Endodermal cell (in vitro differentiated cells): ENCODE data around the gene PHF12. TPM values are rescaled to one million over a fixed set of nuclear protein-coding genes. Genes with fewer than 3 reads are reported as not detected.

ENCODE experiments used
- DNase-seq: peaks from one replicate; pipeline ENCODE4 v3.0.0-alpha.2; 2017
- H3K27ac ChIP-seq: 2 replicates; pipeline ENCODE4 v1.5.1; 2013; ENCODE audit warnings: mild to moderate bottlenecking, low read depth, low read length, moderate library complexity
- H3K27me3 ChIP-seq: 2 replicates; pipeline ENCODE4 v1.6.1; 2013; ENCODE audit warnings: mild to moderate bottlenecking, low read length, moderate library complexity; ENCODE audit not compliant: insufficient read depth, control insufficient read depth, poor library complexity, severe bottlenecking
- H3K36me3 ChIP-seq: 2 replicates; pipeline ENCODE4 v1.7.0; 2013; ENCODE audit warnings: mild to moderate bottlenecking, low read length, moderate library complexity; ENCODE audit not compliant: control insufficient read depth, insufficient read depth
- H3K4me1 ChIP-seq: one replicate; pipeline ENCODE4 v1.7.0; 2013; ENCODE audit warnings: low read length; ENCODE audit not compliant: control insufficient read depth, insufficient read depth
- H3K4me3 ChIP-seq: 2 replicates; pipeline ENCODE4 v1.5.1; 2013; ENCODE audit warnings: mild to moderate bottlenecking, low read length, moderate library complexity
- H3K9ac ChIP-seq: 2 replicates; pipeline ENCODE4 v1.6.1; 2013; ENCODE audit warnings: mild to moderate bottlenecking, low read length, moderate library complexity; ENCODE audit not compliant: poor library complexity, severe bottlenecking; ENCODE audit errors: extremely low read depth
- H3K9me3 ChIP-seq: 2 replicates; pipeline ENCODE4 v1.6.1; 2013; ENCODE audit warnings: mild to moderate bottlenecking, low read length, moderate library complexity; ENCODE audit not compliant: control insufficient read depth
- H3K27ac Mint-ChIP-seq: 2 replicates; pipeline ENCODE4 v1.8.0; 2020; ENCODE audit warnings: mixed read lengths
- H3K27me3 Mint-ChIP-seq: 2 replicates; pipeline ENCODE4 v1.8.0; 2021; ENCODE audit warnings: mild to moderate bottlenecking, mixed read lengths; ENCODE audit not compliant: insufficient read depth
- H3K36me3 Mint-ChIP-seq: 2 replicates; pipeline ENCODE4 v1.8.0; 2020; ENCODE audit warnings: low read depth, mixed read lengths
- H3K4me1 Mint-ChIP-seq: 2 replicates; pipeline ENCODE4 v1.8.0; 2020; ENCODE audit warnings: mixed read lengths
- H3K4me3 Mint-ChIP-seq: 2 replicates; pipeline ENCODE4 v1.8.0; 2020; ENCODE audit warnings: mild to moderate bottlenecking, moderate library complexity, mixed read lengths
- H3K9me3 Mint-ChIP-seq: 2 replicates; pipeline ENCODE4 v1.8.0; 2020; ENCODE audit warnings: mild to moderate bottlenecking, mixed read lengths
- CTCF ChIP-seq: fragments of 200-600 bp; sonication (generic); conservative IDR thresholded peaks from 2 replicates; pipeline ENCODE4 v1.5.0; 2021; ENCODE audit warnings: antibody characterized with exemption, mild to moderate bottlenecking
- WGBS, 2 experiments: methylation state at CpG; one replicate each; pipeline versions ENCODE4 v1.1.5 to v1.1.7; 2013; ENCODE audit warnings: missing lambda C conversion rate in 2 of 2, mixed read lengths in 1 of 2; ENCODE audit not compliant: insufficient coverage in 1 of 2, insufficient read length in 1 of 2; 5-methylcytosine and 5-hydroxymethylcytosine counted together
- total RNA-seq, 2 donors: library from RNA; stranded (reverse); fragmentation: NEBNext Ultra II Directional in 1 of 2; extraction: Animal tissue kit (Norgen Biotek cat#: 25700) in 1 of 2; gene quantifications; 2 replicates in 1 of 2; 3 replicates in 1 of 2; pipeline ENCODE4 v1.2.1, GENCODE V29; 2021

PHF12 gene
- total RNA-seq, 2 donors from 2014 or later: 60.0 to 61.0 TPM

GRCh38 chr17:28918295-28918694, 33.0 kb downstream of the PHF12 start:
- no peak for TF ChIP-seq CTCF
- H3K4me3 Mint-ChIP-seq: no peak overlapping the region
- H3K36me3 Mint-ChIP-seq: peaks cover 88% of the 10 kb centered on the region
- no peak overlapping the region for H3K9ac ChIP-seq
- H3K27ac ChIP-seq: no peak overlapping the region
- H3K4me1 ChIP-seq: no peaks in the 10 kb centered on the region
- H3K27me3 ChIP-seq: no peaks in the 10 kb centered on the region
- no peaks in the 10 kb centered on the region for H3K9me3 Mint-ChIP-seq
- no peaks in the 10 kb centered on the region for H3K4me1 Mint-ChIP-seq
- H3K9me3 ChIP-seq: no peaks in the 10 kb centered on the region
- WGBS, 2 experiments: 91 to 92% methylated on average over 2 of the region's 2 CpGs
- no peak overlapping the region for H3K27ac Mint-ChIP-seq
- H3K4me3 ChIP-seq: no peak overlapping the region
- DNase-seq: no peak
- no peaks in the 10 kb centered on the region for H3K27me3 Mint-ChIP-seq
- peaks cover 98% of the 10 kb centered on the region for H3K36me3 ChIP-seq

DNA sequence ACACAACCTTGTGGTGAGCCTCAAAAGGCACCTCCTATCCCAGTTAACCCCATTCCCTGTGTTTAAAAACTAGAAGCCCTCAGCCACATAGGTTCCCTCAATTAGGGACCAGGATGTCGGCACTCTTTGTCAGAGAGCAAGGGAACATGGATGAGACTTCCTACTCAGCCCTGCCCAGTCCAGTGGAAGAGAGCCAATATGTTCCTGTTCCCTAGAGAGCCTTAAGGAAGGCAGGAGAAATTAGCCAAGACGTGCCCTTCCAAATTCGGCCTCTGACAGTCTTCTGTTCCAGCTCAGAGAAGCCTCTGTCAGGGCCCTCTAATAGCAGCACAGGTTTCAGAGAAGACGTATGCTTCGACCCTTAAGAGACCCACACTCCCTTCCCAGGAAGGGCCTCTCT, 33.9 kb downstream of the PHF12 start:
- Mint-ChIP-seq H3K36me3 (peaks cover 91% of the 10 kb centered on the region), H3K27ac (no peak overlapping the region)
- 92 to 100% methylated on average over 2 to 5 of the region's 5 CpGs for WGBS, 2 experiments

GRCh38 chr17:28917029-28917428, 34.3 kb downstream of the PHF12 start:
- Histone ChIP-seq H3K9me3 (no peaks in the 10 kb centered on the region), H3K9ac (no peak overlapping the region), H3K27ac (no peak overlapping the region), H3K27me3 (no peaks in the 10 kb centered on the region), H3K4me1 (no peaks in the 10 kb centered on the region), H3K36me3 (peaks cover 98% of the 10 kb centered on the region), H3K4me3 (no peak overlapping the region)
- Mint-ChIP-seq H3K4me3 (no peak overlapping the region), H3K27ac (no peak overlapping the region), H3K9me3 (no peaks in the 10 kb centered on the region), H3K27me3 (no peaks in the 10 kb centered on the region), H3K4me1 (no peaks in the 10 kb centered on the region), H3K36me3 (peaks cover 92% of the 10 kb centered on the region)
- 96% methylated on average over 8 to 12 of the region's 12 CpGs for WGBS, 2 experiments
- TF ChIP-seq CTCF: no peak
- no peak for DNase-seq

More for the DNA sequence above, 33.9 kb downstream of the PHF12 start:
- H3K9me3 ChIP-seq: no peaks in the 10 kb centered on the region
- no peak overlapping the region for H3K4me3 ChIP-seq
- H3K27me3 Mint-ChIP-seq: no peaks in the 10 kb centered on the region
- H3K4me1 ChIP-seq: no peaks in the 10 kb centered on the region
- no peaks in the 10 kb centered on the region for H3K27me3 ChIP-seq
- peaks cover 98% of the 10 kb centered on the region for H3K36me3 ChIP-seq
- no peak for DNase-seq
- no peaks in the 10 kb centered on the region for H3K9me3 Mint-ChIP-seq
- TF ChIP-seq CTCF: no peak
- no peak overlapping the region for H3K4me3 Mint-ChIP-seq
- no peak overlapping the region for H3K9ac ChIP-seq
- no peaks in the 10 kb centered on the region for H3K4me1 Mint-ChIP-seq
- H3K27ac ChIP-seq: no peak overlapping the region
